ENCODE results near the gene TBC1D25. TPM values are rescaled to one million over a fixed set of nuclear protein-coding genes. Genes with fewer than 3 reads are reported as not detected.
"Not testable (repeated sequence)": the region's sequence is repeated elsewhere in the genome, so short reads cannot be mapped to it uniquely, and the experiment has no call there.

Gene TBC1D25
- polyA plus RNA-seq, 1 of the 3 experiments (the other 2 are of a cell fraction), result 18.4 TPM

DNA sequence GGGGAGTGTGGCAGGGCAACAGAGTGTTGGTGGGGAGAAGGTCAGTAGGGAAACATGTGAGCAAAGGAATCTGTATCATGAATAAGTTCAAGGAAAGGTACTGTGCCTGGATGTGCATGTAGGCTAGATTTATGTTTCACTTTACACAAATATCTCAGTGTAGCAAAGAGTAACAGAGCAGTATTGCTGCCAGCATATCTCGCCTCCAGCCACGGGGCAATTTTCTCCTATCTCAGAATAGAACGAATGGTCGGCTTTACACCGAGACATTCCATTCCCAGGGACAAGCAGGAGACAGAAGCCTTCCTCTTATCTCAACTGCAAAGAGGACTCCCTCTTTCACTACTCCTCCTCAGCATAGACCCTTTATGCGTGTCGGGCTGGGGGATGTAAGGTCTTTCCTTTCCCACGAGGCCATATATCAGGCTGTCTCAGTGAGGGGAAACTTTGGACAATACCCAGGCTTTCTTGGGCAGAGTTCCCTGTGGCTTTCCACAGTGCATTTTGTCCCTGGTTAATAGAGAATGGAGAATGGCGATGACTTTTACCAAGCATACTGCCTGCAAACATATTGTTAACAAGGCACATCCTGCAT, 16.3 kb downstream of the TBC1D25 start:
- H3K9ac ChIP-seq; H3F3A ChIP-seq (replicated peaks; ENCODE audit: insufficient read depth); H3K79me2 ChIP-seq (ENCODE audit: insufficient read depth); H3K4me2 ChIP-seq; H3K27ac ChIP-seq (ENCODE audit: low read depth in 2 of 2, low read length in 1 of 2); DNase-seq; H3K4me1 ChIP-seq (ENCODE audit: control insufficient read depth in 1 of 2, insufficient read depth in 2 of 2, low read depth in 1 of 2, low read length in 1 of 2); H2AFZ ChIP-seq (ENCODE audit: low read depth); H3K36me3 ChIP-seq (replicated peaks in 1 of 2; ENCODE audit: control insufficient read depth in 1 of 2, insufficient read depth in 2 of 2, low read length in 1 of 2); POLR2A ChIA-PET; H4K20me1 ChIP-seq (ENCODE audit: insufficient read depth); H3K4me3 ChIP-seq (ENCODE audit: low read depth in 2 of 2, low read length in 1 of 2); H3K9me2 ChIP-seq; CTCF ChIA-PET; H3K27me3 ChIP-seq (ENCODE audit: insufficient read depth); H3K9me3 ChIP-seq: not testable (repeated sequence)
- 45% methylated on average over 8 of the region's 9 CpGs for WGBS (ENCODE audit: low lambda C conversion rate)

DNA sequence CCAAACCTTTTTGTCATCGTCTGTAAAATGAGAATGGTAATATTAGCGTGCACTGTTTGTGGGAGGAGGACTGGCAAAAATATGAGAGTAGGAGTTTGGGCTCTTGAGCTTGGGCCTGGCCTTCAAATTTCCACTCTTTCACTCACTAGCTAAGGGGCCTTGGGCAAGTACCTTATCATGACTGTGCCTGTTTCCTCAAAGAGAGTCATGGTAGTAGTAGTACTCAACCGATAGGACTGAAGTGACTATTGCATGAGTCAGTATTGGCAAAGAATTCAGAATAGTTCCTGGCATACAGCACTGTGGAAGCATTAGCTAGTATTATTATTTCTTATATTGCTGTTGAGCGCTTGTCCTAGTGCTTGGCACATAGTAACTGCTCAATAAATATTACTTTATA, 18.8 kb downstream of the TBC1D25 start:
- no peak overlapping the region for H2AFZ ChIP-seq (ENCODE audit: low read depth)
- DNase-seq, result no peak
- no peaks in the 10 kb centered on the region for H3K4me1 ChIP-seq (ENCODE audit: control insufficient read depth in 1 of 2, insufficient read depth in 2 of 2, low read depth in 1 of 2, low read length in 1 of 2)
- WGBS (ENCODE audit: low lambda C conversion rate), result 36% methylated on average over 4 of the region's 4 CpGs
- H3K4me3 ChIP-seq (ENCODE audit: low read depth in 2 of 2, low read length in 1 of 2), result no peak overlapping the region
- peaks cover 0 to 3% of the 10 kb centered on the region in 2 experiments for H3K36me3 ChIP-seq (replicated peaks in 1 of 2; ENCODE audit: control insufficient read depth in 1 of 2, insufficient read depth in 2 of 2, low read length in 1 of 2)
- no peak overlapping the region for H3K9ac ChIP-seq
- no peaks in the 10 kb centered on the region for H4K20me1 ChIP-seq (ENCODE audit: insufficient read depth)
- H3K9me3 ChIP-seq, result no peaks in the 10 kb centered on the region
- no peak overlapping the region; a peak in 1 of 4 replicates for H3K27ac ChIP-seq (ENCODE audit: low read depth in 2 of 2, low read length in 1 of 2)
- CTCF ChIA-PET, result no interaction called here
- no peaks in the 10 kb centered on the region; the same call in 1 of the 2 replicates for H3K27me3 ChIP-seq (ENCODE audit: insufficient read depth)
- no peak overlapping the region for H3K4me2 ChIP-seq
- POLR2A ChIA-PET, result no interaction called here
- H3F3A ChIP-seq (replicated peaks; ENCODE audit: insufficient read depth), result peaks cover 8% of the 10 kb centered on the region
- no peaks in the 10 kb centered on the region for H3K9me2 ChIP-seq
- H3K79me2 ChIP-seq (ENCODE audit: insufficient read depth), result no peaks in the 10 kb centered on the region
- no peak for TF ChIP-seq TAF1 (IDR thresholded peaks at IDR 0.05; ENCODE audit: borderline replicate concordance, low read depth, low read length)
- peak; percentile 53; the same call in 1 of the 2 replicates for TF ChIP-seq FOSL2 (IDR thresholded peaks at IDR 0.05; ENCODE audit: borderline replicate concordance, low read depth)
- TF ChIP-seq JUND (IDR thresholded peaks at IDR 0.05), result peak; percentile 21; the same call in 1 of the 2 replicates

DNA sequence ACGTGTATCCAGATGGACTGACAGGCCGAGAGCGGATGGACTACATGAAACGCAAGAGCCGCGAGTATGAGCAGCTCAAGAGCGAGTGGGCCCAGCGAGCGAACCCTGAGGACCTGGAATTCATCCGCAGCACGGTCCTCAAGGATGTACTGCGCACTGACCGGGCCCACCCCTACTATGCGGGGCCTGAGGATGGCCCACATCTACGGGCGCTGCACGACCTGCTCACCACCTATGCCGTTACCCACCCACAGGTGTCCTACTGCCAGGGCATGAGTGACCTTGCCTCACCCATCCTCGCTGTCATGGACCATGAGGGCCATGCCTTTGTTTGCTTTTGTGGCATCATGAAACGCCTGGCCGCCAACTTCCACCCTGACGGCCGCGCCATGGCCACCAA, 20.1 kb downstream of the TBC1D25 start:
- no peak overlapping the region for H2AFZ ChIP-seq (ENCODE audit: low read depth)
- H3F3A ChIP-seq (replicated peaks; ENCODE audit: insufficient read depth), result peaks cover 7% of the 10 kb centered on the region
- no peaks in the 10 kb centered on the region for H4K20me1 ChIP-seq (ENCODE audit: insufficient read depth)
- H3K36me3 ChIP-seq (replicated peaks in 1 of 2; ENCODE audit: control insufficient read depth in 1 of 2, insufficient read depth in 2 of 2, low read length in 1 of 2), result peaks cover 0 to 3% of the 10 kb centered on the region in 2 experiments
- H3K4me1 ChIP-seq (ENCODE audit: control insufficient read depth in 1 of 2, insufficient read depth in 2 of 2, low read depth in 1 of 2, low read length in 1 of 2), result no peaks in the 10 kb centered on the region
- no peaks in the 10 kb centered on the region for H3K9me2 ChIP-seq
- 74% methylated on average over 19 of the region's 24 CpGs for WGBS (ENCODE audit: low lambda C conversion rate)
- H3K79me2 ChIP-seq (ENCODE audit: insufficient read depth), result no peaks in the 10 kb centered on the region
- no peak for TF ChIP-seq FOSL2 (IDR thresholded peaks at IDR 0.05; ENCODE audit: borderline replicate concordance, low read depth)
- TF ChIP-seq, protein P1, sequence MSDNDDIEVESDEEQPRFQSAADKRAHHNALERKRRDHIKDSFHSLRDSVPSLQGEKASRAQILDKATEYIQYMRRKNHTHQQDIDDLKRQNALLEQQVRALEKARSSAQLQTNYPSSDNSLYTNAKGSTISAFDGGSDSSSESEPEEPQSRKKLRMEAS (IDR thresholded peaks at IDR 0.05; ENCODE audit: low read depth), result no peak
- no peak for TF ChIP-seq SMC3 (IDR thresholded peaks at IDR 0.05; ENCODE audit: low read depth, low read length)
- DNase-seq, result no peak
- H3K27me3 ChIP-seq (ENCODE audit: insufficient read depth), result no peaks in the 10 kb centered on the region; the same call in 1 of the 2 replicates
- POLR2A ChIA-PET, result no interaction called here
- H3K27ac ChIP-seq (ENCODE audit: low read depth in 2 of 2, low read length in 1 of 2), result no peak overlapping the region
- no peak overlapping the region for H3K4me3 ChIP-seq (ENCODE audit: low read depth in 2 of 2, low read length in 1 of 2)
- H3K9me3 ChIP-seq, result no peaks in the 10 kb centered on the region
- CTCF ChIA-PET, result no interaction called here
- no peak overlapping the region for H3K4me2 ChIP-seq
- no peak overlapping the region for H3K9ac ChIP-seq

DNA sequence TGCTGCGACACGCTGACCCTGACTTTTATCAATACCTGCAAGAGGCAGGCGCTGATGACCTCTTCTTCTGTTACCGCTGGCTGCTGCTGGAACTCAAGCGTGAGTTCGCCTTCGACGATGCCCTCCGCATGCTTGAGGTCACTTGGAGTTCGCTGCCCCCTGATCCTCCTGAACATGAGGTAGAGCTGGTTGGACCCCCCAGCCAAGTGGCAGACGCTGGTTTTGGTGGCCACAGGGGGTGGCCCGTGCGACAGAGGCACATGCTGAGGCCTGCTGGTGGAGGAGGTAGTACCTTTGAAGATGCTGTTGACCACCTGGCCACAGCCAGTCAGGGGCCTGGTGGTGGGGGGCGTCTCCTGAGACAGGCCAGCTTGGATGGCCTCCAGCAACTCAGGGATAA, 20.5 kb downstream of the TBC1D25 start:
- H3K9me3 ChIP-seq, result no peaks in the 10 kb centered on the region
- no peaks in the 10 kb centered on the region for H3K4me1 ChIP-seq (ENCODE audit: control insufficient read depth in 1 of 2, insufficient read depth in 2 of 2, low read depth in 1 of 2, low read length in 1 of 2)
- no peaks in the 10 kb centered on the region for H3K9me2 ChIP-seq
- H3K27ac ChIP-seq (ENCODE audit: low read depth in 2 of 2, low read length in 1 of 2), result no peak overlapping the region
- no peak overlapping the region for H3K4me3 ChIP-seq (ENCODE audit: low read depth in 2 of 2, low read length in 1 of 2)
- H3K9ac ChIP-seq, result no peak overlapping the region
- ChIA-PET CTCF (no interaction called here), POLR2A (no interaction called here)
- H4K20me1 ChIP-seq (ENCODE audit: insufficient read depth), result no peaks in the 10 kb centered on the region
- H3K36me3 ChIP-seq (replicated peaks in 1 of 2; ENCODE audit: control insufficient read depth in 1 of 2, insufficient read depth in 2 of 2, low read length in 1 of 2), result peaks cover 0 to 3% of the 10 kb centered on the region in 2 experiments
- H3F3A ChIP-seq (replicated peaks; ENCODE audit: insufficient read depth), result peaks cover 6% of the 10 kb centered on the region
- H3K4me2 ChIP-seq, result no peak overlapping the region
- WGBS (ENCODE audit: low lambda C conversion rate), result 52% methylated on average over 11 of the region's 14 CpGs
- no peak for DNase-seq
- no peak overlapping the region for H2AFZ ChIP-seq (ENCODE audit: low read depth)
- no peaks in the 10 kb centered on the region for H3K79me2 ChIP-seq (ENCODE audit: insufficient read depth)
- H3K27me3 ChIP-seq (ENCODE audit: insufficient read depth), result no peaks in the 10 kb centered on the region; the same call in 1 of the 2 replicates
- TF ChIP-seq, protein P2, sequence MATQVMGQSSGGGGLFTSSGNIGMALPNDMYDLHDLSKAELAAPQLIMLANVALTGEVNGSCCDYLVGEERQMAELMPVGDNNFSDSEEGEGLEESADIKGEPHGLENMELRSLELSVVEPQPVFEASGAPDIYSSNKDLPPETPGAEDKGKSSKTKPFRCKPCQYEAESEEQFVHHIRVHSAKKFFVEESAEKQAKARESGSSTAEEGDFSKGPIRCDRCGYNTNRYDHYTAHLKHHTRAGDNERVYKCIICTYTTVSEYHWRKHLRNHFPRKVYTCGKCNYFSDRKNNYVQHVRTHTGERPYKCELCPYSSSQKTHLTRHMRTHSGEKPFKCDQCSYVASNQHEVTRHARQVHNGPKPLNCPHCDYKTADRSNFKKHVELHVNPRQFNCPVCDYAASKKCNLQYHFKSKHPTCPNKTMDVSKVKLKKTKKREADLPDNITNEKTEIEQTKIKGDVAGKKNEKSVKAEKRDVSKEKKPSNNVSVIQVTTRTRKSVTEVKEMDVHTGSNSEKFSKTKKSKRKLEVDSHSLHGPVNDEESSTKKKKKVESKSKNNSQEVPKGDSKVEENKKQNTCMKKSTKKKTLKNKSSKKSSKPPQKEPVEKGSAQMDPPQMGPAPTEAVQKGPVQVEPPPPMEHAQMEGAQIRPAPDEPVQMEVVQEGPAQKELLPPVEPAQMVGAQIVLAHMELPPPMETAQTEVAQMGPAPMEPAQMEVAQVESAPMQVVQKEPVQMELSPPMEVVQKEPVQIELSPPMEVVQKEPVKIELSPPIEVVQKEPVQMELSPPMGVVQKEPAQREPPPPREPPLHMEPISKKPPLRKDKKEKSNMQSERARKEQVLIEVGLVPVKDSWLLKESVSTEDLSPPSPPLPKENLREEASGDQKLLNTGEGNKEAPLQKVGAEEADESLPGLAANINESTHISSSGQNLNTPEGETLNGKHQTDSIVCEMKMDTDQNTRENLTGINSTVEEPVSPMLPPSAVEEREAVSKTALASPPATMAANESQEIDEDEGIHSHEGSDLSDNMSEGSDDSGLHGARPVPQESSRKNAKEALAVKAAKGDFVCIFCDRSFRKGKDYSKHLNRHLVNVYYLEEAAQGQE (IDR thresholded peaks at IDR 0.05; ENCODE audit: low read depth, low read length), result no peak
- no peak for TF ChIP-seq NFIC (IDR thresholded peaks at IDR 0.05; ENCODE audit: borderline replicate concordance)
- TF ChIP-seq POLR2AphosphoS5 (IDR thresholded peaks at IDR 0.05; ENCODE audit: low read depth, low read length), result no peak
- no peak for TF ChIP-seq MXI1 (IDR thresholded peaks at IDR 0.05; ENCODE audit: low read depth, low read length)
- TF ChIP-seq, protein P1 (IDR thresholded peaks at IDR 0.05; ENCODE audit: low read depth), result no peak
- TF ChIP-seq, protein P3, sequence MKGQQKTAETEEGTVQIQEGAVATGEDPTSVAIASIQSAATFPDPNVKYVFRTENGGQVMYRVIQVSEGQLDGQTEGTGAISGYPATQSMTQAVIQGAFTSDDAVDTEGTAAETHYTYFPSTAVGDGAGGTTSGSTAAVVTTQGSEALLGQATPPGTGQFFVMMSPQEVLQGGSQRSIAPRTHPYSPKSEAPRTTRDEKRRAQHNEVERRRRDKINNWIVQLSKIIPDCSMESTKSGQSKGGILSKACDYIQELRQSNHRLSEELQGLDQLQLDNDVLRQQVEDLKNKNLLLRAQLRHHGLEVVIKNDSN (IDR thresholded peaks at IDR 0.05; ENCODE audit: borderline replicate concordance, low read depth), result no peak
- TF ChIP-seq GABPA (IDR thresholded peaks at IDR 0.05; ENCODE audit: low read depth), result no peak
